Neural cell (in vitro differentiated cells): ENCODE measurements around the gene CCL19. TPM values are rescaled to one million over a fixed set of nuclear protein-coding genes. Genes with fewer than 3 reads are reported as not detected.

Source experiments
- H2AFZ ChIP-seq: fragments of 200-600, 300-800 bp; sonication (generic), shearing (Covaris generic); 2 replicates; pipeline ENCODE4 v1.6.0; 2014; ENCODE audit warnings: low read depth, mild to moderate bottlenecking, antibody characterized with exemption, low read length, moderate library complexity
- H3F3A ChIP-seq: fragments of 200-600 bp; shearing (Covaris generic); 2 replicates; pipeline ENCODE4 v1.6.1; 2016; ENCODE audit warnings: mild to moderate bottlenecking, moderate library complexity, mixed read lengths, antibody characterized with exemption, low read length; ENCODE audit not compliant: insufficient read depth, poor library complexity, severe bottlenecking
- H3K27ac ChIP-seq: fragments of 200-600, 300-800 bp; sonication (generic), shearing (Covaris generic); 2 replicates; pipeline ENCODE4 v1.5.1; 2014; ENCODE audit warnings: mild to moderate bottlenecking, low read length, moderate library complexity
- H3K27me3 ChIP-seq: fragments of 300-800, 200-600 bp; sonication (generic), shearing (Covaris generic); 2 replicates; pipeline ENCODE4 v1.6.0; 2014; ENCODE audit warnings: mild to moderate bottlenecking, low read depth, low read length, moderate library complexity; ENCODE audit not compliant: insufficient read depth
- H3K36me3 ChIP-seq: fragments of 300-800, 200-600 bp; sonication (generic), shearing (Covaris generic); 2 replicates; pipeline ENCODE4 v1.5.1; 2014; ENCODE audit warnings: mild to moderate bottlenecking, antibody characterized with exemption, low read length, moderate library complexity; ENCODE audit not compliant: insufficient read depth
- H3K4me2 ChIP-seq: fragments of 300-800, 200-600 bp; sonication (generic), shearing (Covaris generic); 2 replicates; pipeline ENCODE4 v1.6.0; 2014; ENCODE audit warnings: mild to moderate bottlenecking, low read length
- H3K4me3 ChIP-seq: fragments of 300-800, 200-600 bp; sonication (generic), shearing (Covaris generic); 2 replicates; pipeline ENCODE4 v1.5.1; 2014; ENCODE audit warnings: mild to moderate bottlenecking, low read length, moderate library complexity
- H3K79me2 ChIP-seq: fragments of 200-600 bp; shearing (Covaris generic); replicated peaks from 2 replicates; pipeline ENCODE4 v1.6.0; 2014; ENCODE audit warnings: mild to moderate bottlenecking, low read length, moderate library complexity; ENCODE audit not compliant: insufficient read depth
- H3K9ac ChIP-seq: fragments of 300-800, 200-600 bp; sonication (generic), shearing (Covaris generic); 2 replicates; pipeline ENCODE4 v1.6.1; 2016; ENCODE audit warnings: mild to moderate bottlenecking, low read length, mixed read lengths
- H3K9me2 ChIP-seq: fragments of 200-600 bp; shearing (Covaris generic); 2 replicates; pipeline ENCODE4 v1.6.1; 2016; ENCODE audit warnings: mild to moderate bottlenecking, low read length, mixed read lengths; ENCODE audit not compliant: insufficient read depth
- H3K9me3 ChIP-seq: fragments of 200-600, 300-800 bp; sonication (generic), shearing (Covaris generic); 2 replicates; pipeline ENCODE4 v1.6.1; 2016; ENCODE audit warnings: mild to moderate bottlenecking, mixed run types, low read length, moderate library complexity, mixed read lengths
- H4K20me1 ChIP-seq: fragments of 200-600 bp; shearing (Covaris generic); 2 replicates; pipeline ENCODE4 v1.6.1; 2016; ENCODE audit warnings: mild to moderate bottlenecking, mixed run types; ENCODE audit not compliant: insufficient read depth
- CTCF ChIP-seq: fragments of 450-650 bp; IDR thresholded peaks from 2 replicates; pipeline ENCODE4 v1.5.1; 2014; ENCODE audit warnings: antibody characterized with exemption, mild to moderate bottlenecking, moderate library complexity; ENCODE audit not compliant: poor library complexity, severe bottlenecking
- EP300 ChIP-seq: fragments of 450-650 bp; conservative IDR thresholded peaks from 2 replicates; pipeline ENCODE4 v1.6.1; 2014; ENCODE audit warnings: antibody characterized with exemption, mild to moderate bottlenecking, moderate library complexity; ENCODE audit not compliant: poor library complexity, severe bottlenecking
- EZH2 ChIP-seq: fragments of 200-600, 300-800 bp; shearing (Covaris generic), sonication (generic); IDR thresholded peaks from 2 replicates; pipeline ENCODE4 v1.6.1; 2014; ENCODE audit warnings: antibody characterized with exemption, low read length, borderline replicate concordance, mild to moderate bottlenecking; ENCODE audit not compliant: insufficient read depth, poor library complexity, severe bottlenecking
- MXI1 ChIP-seq: fragments of 450-650 bp; conservative IDR thresholded peaks from 2 replicates; pipeline ENCODE4 v1.6.1; 2014; ENCODE audit warnings: antibody characterized with exemption, mild to moderate bottlenecking; ENCODE audit not compliant: poor library complexity, severe bottlenecking
- POLR2AphosphoS5 ChIP-seq: IDR thresholded peaks from 2 replicates; pipeline ENCODE4 v1.6.1; 2012
- RAD21 ChIP-seq: fragments of 450-650 bp; conservative IDR thresholded peaks from 2 replicates; pipeline ENCODE4 v1.6.1; 2014; ENCODE audit warnings: antibody characterized with exemption, mild to moderate bottlenecking, moderate library complexity
- SMC3 ChIP-seq: fragments of 450-650 bp; conservative IDR thresholded peaks from 2 replicates; pipeline ENCODE4 v1.6.1; 2014; ENCODE audit warnings: antibody characterized with exemption, mild to moderate bottlenecking, moderate library complexity; ENCODE audit not compliant: poor library complexity
- TAF1 ChIP-seq: IDR thresholded peaks from 2 replicates; pipeline ENCODE4 v1.6.1; 2012; ENCODE audit warnings: low read depth
- polyA plus RNA-seq: library from polyadenylated mRNA; depleted of rRNA; stranded (reverse); fragments of >200 nt; gene quantifications from 2 replicates; pipeline ENCODE4 v1.2.3, GENCODE V29; 2014
- TF ChIP-seq, protein P1 (sequence below): IDR thresholded peaks from 2 replicates; pipeline ENCODE4 v1.6.1; 2012; ENCODE audit warnings: borderline replicate concordance

The CCL19 gene
- polyA plus RNA-seq, 1 donor from 2014 or later, result not detected

DNA sequence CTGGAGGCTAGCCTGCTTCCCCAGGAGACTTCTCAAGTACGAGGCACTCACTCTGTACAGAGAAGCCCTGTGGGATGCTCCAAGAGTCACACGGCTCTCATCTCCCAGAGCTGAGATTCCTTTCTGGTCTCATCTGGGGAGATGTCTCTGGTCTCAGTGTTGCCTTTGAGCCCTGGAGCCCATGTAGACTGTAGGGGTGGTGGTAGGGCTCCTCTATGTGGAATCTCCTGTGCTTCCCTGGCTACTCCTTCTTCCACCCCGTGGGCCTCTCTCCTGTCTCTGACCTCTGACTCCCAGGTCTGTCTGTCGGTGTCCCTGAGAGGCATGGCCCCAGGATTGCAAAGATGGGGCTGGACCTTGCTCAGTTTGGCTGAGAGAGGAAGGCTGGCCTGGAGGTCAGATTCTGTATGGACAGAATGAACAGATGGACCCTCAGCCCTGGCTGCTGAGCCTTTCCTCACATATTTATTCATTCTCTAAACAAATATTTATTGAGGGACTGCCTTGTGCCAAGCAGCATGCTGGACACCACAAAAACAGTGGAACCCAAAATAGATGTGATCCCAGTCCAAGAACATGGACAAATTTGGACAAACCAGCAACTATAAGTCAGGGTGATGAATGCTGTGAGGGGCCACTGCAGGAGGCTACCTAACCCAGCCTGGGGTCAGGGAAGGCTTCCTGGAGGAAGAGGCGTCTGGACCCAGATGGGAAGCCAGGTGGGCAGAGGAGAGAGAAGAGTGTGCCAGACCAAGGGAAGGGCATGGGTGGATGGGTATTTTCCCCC, 2.6 kb downstream of the CCL19 start:
- no peaks in the 10 kb centered on the region for H3K9me2 ChIP-seq
- no peak overlapping the region for H3K4me3 ChIP-seq
- no peaks in the 10 kb centered on the region for H3K36me3 ChIP-seq
- no peak overlapping the region for H3K27ac ChIP-seq
- no peaks in the 10 kb centered on the region for H3F3A ChIP-seq
- no peak overlapping the region for H3K9ac ChIP-seq
- H3K9me3 ChIP-seq, result no peaks in the 10 kb centered on the region
- no peak overlapping the region for H3K4me2 ChIP-seq
- H3K27me3 ChIP-seq, result no peaks in the 10 kb centered on the region
- H3K79me2 ChIP-seq, result no peaks in the 10 kb centered on the region
- no peaks in the 10 kb centered on the region for H4K20me1 ChIP-seq
- no peak overlapping the region for H2AFZ ChIP-seq
- TF ChIP-seq RAD21 (no peak), CTCF (no peak), MXI1 (no peak), EZH2 (no peak), EP300 (no peak), TAF1 (no peak), POLR2AphosphoS5 (no peak), SMC3 (no peak)
- TF ChIP-seq, protein P1, sequence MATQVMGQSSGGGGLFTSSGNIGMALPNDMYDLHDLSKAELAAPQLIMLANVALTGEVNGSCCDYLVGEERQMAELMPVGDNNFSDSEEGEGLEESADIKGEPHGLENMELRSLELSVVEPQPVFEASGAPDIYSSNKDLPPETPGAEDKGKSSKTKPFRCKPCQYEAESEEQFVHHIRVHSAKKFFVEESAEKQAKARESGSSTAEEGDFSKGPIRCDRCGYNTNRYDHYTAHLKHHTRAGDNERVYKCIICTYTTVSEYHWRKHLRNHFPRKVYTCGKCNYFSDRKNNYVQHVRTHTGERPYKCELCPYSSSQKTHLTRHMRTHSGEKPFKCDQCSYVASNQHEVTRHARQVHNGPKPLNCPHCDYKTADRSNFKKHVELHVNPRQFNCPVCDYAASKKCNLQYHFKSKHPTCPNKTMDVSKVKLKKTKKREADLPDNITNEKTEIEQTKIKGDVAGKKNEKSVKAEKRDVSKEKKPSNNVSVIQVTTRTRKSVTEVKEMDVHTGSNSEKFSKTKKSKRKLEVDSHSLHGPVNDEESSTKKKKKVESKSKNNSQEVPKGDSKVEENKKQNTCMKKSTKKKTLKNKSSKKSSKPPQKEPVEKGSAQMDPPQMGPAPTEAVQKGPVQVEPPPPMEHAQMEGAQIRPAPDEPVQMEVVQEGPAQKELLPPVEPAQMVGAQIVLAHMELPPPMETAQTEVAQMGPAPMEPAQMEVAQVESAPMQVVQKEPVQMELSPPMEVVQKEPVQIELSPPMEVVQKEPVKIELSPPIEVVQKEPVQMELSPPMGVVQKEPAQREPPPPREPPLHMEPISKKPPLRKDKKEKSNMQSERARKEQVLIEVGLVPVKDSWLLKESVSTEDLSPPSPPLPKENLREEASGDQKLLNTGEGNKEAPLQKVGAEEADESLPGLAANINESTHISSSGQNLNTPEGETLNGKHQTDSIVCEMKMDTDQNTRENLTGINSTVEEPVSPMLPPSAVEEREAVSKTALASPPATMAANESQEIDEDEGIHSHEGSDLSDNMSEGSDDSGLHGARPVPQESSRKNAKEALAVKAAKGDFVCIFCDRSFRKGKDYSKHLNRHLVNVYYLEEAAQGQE, result no peak

DNA sequence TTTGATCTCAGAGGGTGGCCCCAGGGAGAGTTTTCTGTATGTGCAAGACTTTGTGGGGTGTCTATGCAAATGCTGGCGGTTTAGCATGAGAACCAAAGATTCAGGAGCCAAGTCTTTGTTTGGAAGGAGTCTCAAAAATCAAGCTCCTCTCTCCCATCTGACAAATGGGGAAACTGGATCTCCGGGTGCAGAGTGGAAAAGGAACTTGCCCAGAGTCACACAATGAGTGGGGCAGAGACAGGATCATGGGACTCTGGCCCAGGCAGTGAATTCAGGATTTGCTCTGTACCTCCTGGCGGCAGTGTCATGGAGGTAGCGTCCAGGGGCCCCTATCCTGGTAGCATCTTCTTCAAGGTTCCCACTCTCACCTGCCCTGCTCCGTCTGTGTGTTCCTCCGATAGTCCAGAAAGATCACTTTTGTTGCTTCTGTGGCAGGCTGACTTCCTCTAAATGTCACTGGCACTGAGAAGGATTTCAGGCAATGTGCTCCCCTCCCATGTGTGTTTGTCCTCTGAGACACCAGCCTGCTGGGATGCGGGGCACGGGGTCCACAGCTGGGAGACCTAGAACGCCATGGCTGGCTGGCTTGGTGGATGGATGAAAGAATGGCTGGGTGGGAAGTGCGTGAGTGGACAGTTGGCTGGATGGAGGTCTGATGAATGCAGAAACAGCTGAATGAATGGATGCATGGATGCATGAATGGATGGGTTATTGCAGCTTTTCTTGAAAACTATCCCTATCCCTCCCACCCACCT, 3.6 kb downstream of the CCL19 start:
- Histone ChIP-seq H3K4me3 (no peak overlapping the region), H3K27me3 (no peaks in the 10 kb centered on the region), H3F3A (no peaks in the 10 kb centered on the region), H3K27ac (no peak overlapping the region), H3K9ac (no peak overlapping the region), H3K79me2 (no peaks in the 10 kb centered on the region), H3K4me2 (no peak overlapping the region), H2AFZ (no peak overlapping the region), H4K20me1 (no peaks in the 10 kb centered on the region), H3K9me3 (no peaks in the 10 kb centered on the region), H3K9me2 (no peaks in the 10 kb centered on the region), H3K36me3 (no peaks in the 10 kb centered on the region)
- no peak for TF ChIP-seq EZH2
